SU-DHL-6 (cell line): ENCODE data around the gene HEXB.

Experiments
- H2AFZ ChIP-seq: fragments of 200-600 bp; sonication (generic); 2 replicates; pipeline ENCODE4 v1.6.1; 2014; ENCODE audit warnings: low read depth, mild to moderate bottlenecking, moderate library complexity, mixed read lengths, antibody characterized with exemption, low read length; ENCODE audit not compliant: severe bottlenecking
- H3F3A ChIP-seq: fragments of 200-600 bp; shearing (Covaris generic); 2 replicates; pipeline ENCODE4 v1.6.0; 2016; ENCODE audit warnings: antibody characterized with exemption, mild to moderate bottlenecking; ENCODE audit not compliant: insufficient read depth
- H3K27ac ChIP-seq: fragments of 200-600 bp; sonication (generic); 2 replicates; pipeline ENCODE4 v1.5.1; 2016; ENCODE audit warnings: low read depth, mild to moderate bottlenecking, low read length, moderate library complexity, mixed read lengths
- H3K27me3 ChIP-seq: fragments of 200-600 bp; sonication (generic), shearing (Covaris generic); 2 replicates; pipeline ENCODE4 v1.6.0; 2014; ENCODE audit warnings: mild to moderate bottlenecking, low read length
- H3K36me3 ChIP-seq: fragments of 200-600 bp; sonication (generic); 2 replicates; pipeline ENCODE4 v1.6.1; 2014; ENCODE audit warnings: mild to moderate bottlenecking, low read length, mixed read lengths
- H3K4me2 ChIP-seq: fragments of 300-600, 200-600 bp; shearing (Covaris generic), sonication (generic); 2 replicates; pipeline ENCODE4 v1.6.0; 2014; ENCODE audit warnings: low read length, low read depth, mild to moderate bottlenecking; ENCODE audit not compliant: poor library complexity, severe bottlenecking
- H3K4me3 ChIP-seq: fragments of 200-600 bp; sonication (generic); 2 replicates; pipeline ENCODE4 v1.5.1; 2014; ENCODE audit warnings: antibody characterized with exemption, low read length, mild to moderate bottlenecking, mixed read lengths; ENCODE audit not compliant: insufficient read depth, poor library complexity, severe bottlenecking
- H3K79me2 ChIP-seq: fragments of 200-600 bp; sonication (generic); 2 replicates; pipeline ENCODE4 v1.6.1; 2014; ENCODE audit warnings: mild to moderate bottlenecking, low read length, moderate library complexity; ENCODE audit not compliant: insufficient read depth
- H3K9ac ChIP-seq: fragments of 200-600 bp; sonication (generic); 2 replicates; pipeline ENCODE4 v1.7.0; 2014; ENCODE audit warnings: mild to moderate bottlenecking, low read length
- H3K9me2 ChIP-seq: fragments of 200-600 bp; sonication (generic); replicated peaks from 2 replicates; pipeline ENCODE4 v1.6.1; 2014; ENCODE audit warnings: low read length; ENCODE audit not compliant: insufficient read depth
- H3K9me3 ChIP-seq: fragments of 200-600 bp; sonication (generic); 2 replicates; pipeline ENCODE4 v1.6.1; 2014; ENCODE audit warnings: low read length, mixed read lengths; ENCODE audit not compliant: insufficient read depth
- H4K20me1 ChIP-seq: fragments of 200-600 bp; sonication (generic); 2 replicates; pipeline ENCODE4 v1.6.1; 2014; ENCODE audit warnings: low read depth, mild to moderate bottlenecking, antibody characterized with exemption, low read length, moderate library complexity, mixed read lengths
- EZH2phosphoT487 ChIP-seq: fragments of 200-600 bp; sonication (generic), shearing (Covaris generic); conservative IDR thresholded peaks from 2 replicates; pipeline ENCODE4 v1.6.1; 2018; ENCODE audit warnings: mild to moderate bottlenecking, antibody characterized with exemption, low read length, moderate library complexity, mixed read lengths
- TF ChIP-seq, protein P1 (sequence below): fragments of 200-600 bp; sonication (generic); IDR thresholded peaks from one replicate; pipeline ENCODE4 v1.5.1; 2017; ENCODE audit warnings: antibody characterized with exemption, mild to moderate bottlenecking, low read length, moderate library complexity; ENCODE audit not compliant: insufficient read depth, poor library complexity, severe bottlenecking

The HEXB gene

DNA sequence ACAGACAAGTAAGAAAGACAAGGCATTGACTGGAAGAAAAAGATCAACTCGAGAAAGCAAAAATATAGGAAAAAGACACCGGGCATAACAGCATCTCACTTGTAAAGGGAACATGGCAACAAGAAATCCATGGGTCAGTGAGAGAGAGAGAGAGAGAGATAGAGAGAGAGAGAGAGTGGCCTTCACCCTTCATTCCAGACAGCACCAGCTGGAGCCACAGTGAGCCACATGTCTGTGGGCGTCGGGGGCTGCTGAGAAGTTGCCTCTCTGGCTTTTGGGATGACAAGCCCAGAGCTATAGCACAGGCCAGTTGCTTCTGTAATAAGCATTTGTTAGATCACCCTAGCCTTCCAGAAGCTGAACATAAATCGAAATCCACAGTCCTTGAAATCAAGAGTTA, 24.2 kb upstream of the HEXB start:
- no peak for TF ChIP-seq EZH2phosphoT487
- TF ChIP-seq, protein P1, sequence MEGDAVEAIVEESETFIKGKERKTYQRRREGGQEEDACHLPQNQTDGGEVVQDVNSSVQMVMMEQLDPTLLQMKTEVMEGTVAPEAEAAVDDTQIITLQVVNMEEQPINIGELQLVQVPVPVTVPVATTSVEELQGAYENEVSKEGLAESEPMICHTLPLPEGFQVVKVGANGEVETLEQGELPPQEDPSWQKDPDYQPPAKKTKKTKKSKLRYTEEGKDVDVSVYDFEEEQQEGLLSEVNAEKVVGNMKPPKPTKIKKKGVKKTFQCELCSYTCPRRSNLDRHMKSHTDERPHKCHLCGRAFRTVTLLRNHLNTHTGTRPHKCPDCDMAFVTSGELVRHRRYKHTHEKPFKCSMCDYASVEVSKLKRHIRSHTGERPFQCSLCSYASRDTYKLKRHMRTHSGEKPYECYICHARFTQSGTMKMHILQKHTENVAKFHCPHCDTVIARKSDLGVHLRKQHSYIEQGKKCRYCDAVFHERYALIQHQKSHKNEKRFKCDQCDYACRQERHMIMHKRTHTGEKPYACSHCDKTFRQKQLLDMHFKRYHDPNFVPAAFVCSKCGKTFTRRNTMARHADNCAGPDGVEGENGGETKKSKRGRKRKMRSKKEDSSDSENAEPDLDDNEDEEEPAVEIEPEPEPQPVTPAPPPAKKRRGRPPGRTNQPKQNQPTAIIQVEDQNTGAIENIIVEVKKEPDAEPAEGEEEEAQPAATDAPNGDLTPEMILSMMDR, result no peak
- no peaks in the 10 kb centered on the region for H3K9me3 ChIP-seq

DNA sequence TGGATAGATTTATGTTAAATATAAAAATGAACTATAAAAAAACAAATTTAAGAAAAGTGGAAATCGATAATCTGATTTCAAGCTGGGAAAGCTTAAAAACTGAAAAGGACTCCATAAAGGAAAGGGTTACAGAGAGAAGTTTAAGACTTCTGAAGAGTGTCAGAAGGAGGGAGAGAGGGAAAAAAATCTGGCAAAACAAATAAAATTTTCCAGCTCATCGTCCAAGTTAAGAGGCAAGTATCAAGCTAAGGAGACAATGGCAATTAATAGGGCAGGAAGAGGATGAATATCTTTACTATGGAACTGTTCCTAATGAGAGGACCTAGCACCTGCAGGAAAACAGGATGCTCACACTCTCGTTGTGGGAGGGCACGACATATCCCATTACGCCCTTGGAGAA, 20.5 kb upstream of the HEXB start:
- Histone ChIP-seq H3K27me3 (no peaks in the 10 kb centered on the region), H3K27ac (no peak overlapping the region), H3K36me3 (no peaks in the 10 kb centered on the region), H3K79me2 (no peaks in the 10 kb centered on the region), H3K9me3 (peaks cover 3% of the 10 kb centered on the region; the same call in 1 of the 2 replicates), H4K20me1 (no peaks in the 10 kb centered on the region), H3K4me3 (no peak overlapping the region), H3K9me2 (no peaks in the 10 kb centered on the region), H3K9ac (no peak overlapping the region), H3F3A (no peaks in the 10 kb centered on the region), H2AFZ (no peak overlapping the region), H3K4me2 (no peak overlapping the region)
- TF ChIP-seq, protein P1, result no peak
- TF ChIP-seq EZH2phosphoT487, result no peak

More for the DNA sequence above, 24.2 kb upstream of the HEXB start:
- Histone ChIP-seq H3F3A (no peaks in the 10 kb centered on the region), H4K20me1 (no peaks in the 10 kb centered on the region), H3K4me2 (no peak overlapping the region), H3K4me3 (no peak overlapping the region), H3K79me2 (no peaks in the 10 kb centered on the region), H3K9ac (no peak overlapping the region), H2AFZ (no peak overlapping the region), H3K9me2 (no peaks in the 10 kb centered on the region), H3K27me3 (no peaks in the 10 kb centered on the region), H3K27ac (no peak overlapping the region), H3K36me3 (no peaks in the 10 kb centered on the region)

DNA sequence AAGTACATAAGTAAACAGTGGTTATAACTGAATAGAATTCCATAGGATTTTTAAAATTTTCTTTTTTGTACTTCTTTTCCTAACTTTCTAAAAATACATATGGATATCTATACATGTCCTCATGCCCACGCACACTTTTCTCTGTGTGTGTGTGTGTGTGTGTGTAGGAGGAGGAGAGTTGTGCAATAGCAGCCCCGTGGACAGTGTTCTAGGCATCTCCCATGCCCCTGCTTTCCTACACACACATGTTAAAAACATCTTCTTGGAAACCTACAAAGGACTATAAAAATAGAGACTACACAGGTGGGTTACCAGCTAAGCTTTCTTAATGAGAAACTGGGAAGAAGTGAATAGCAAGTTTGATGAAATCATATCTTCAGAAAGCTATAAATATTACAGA, 19.8 kb upstream of the HEXB start:
- no peak for TF ChIP-seq EZH2phosphoT487
- TF ChIP-seq, protein P1, result no peak
- Histone ChIP-seq H3K4me3 (no peak overlapping the region), H3K4me2 (no peak overlapping the region), H3K27me3 (no peaks in the 10 kb centered on the region), H3K9ac (no peak overlapping the region), H3F3A (no peaks in the 10 kb centered on the region), H2AFZ (no peak overlapping the region), H3K9me2 (no peaks in the 10 kb centered on the region), H3K79me2 (no peaks in the 10 kb centered on the region), H3K36me3 (no peaks in the 10 kb centered on the region), H3K27ac (no peak overlapping the region), H3K9me3 (peaks cover 6% of the 10 kb centered on the region; the same call in 1 of the 2 replicates), H4K20me1 (no peaks in the 10 kb centered on the region)
